Measurements from ENCODE around the gene POFUT1. TPM values are rescaled to one million over a fixed set of nuclear protein-coding genes. Genes with fewer than 3 reads are reported as not detected.
"Not testable (repeated sequence)": the region's sequence is repeated elsewhere in the genome, so short reads cannot be mapped to it uniquely, and the experiment has no call there.

The POFUT1 gene
- total RNA-seq, 4 donors from 2014 or later, result 13.8 to 96.1 (median 49.6) TPM

DNA sequence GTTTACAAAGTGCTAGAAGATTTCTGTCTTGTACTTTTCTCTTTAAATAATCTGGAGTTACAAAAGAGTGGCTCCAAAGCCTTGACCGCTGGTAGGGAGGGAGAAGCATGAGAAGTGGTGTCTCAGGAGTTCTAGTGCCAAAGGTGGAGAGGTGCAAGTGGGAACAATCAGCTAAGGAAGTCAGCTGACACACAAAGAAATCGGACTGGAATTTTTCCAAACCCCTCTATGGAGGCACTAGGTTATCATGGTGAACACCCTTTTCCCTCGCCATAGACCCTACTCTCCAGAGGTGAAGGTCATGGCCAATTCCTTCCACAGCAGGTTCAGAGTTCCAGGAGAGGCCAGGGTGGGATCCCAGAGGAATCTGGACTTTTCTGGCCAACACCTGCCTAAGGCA lies 15.0 kb upstream of the POFUT1 start:
- H3K4me3 ChIP-seq, result no peak overlapping the region
- DNase-seq, result no peak
- intact Hi-C loops (cut with DNase I; ENCODE audit: low total_unique reads) (no loop called here), in situ Hi-C loops (cut with MboI; ENCODE audit: low pct_ligation_motif_present in 1 of 4, low pct_unique_long_range_greater_than_20kb in 1 of 4, low sequenced_read_pairs in 3 of 4) (no loop called here)
- H3K27ac ChIP-seq, result no peak overlapping the region
- no peaks in the 10 kb centered on the region for H3K27me3 ChIP-seq
- peaks cover 10 to 13% (median 12%) of the 10 kb centered on the region in 4 donors for H3K4me1 ChIP-seq
- peaks cover 0 to 18% (median 7%) of the 10 kb centered on the region in 4 donors for H3K36me3 ChIP-seq
- TF ChIP-seq POLR2AphosphoS5 (IDR thresholded peaks at IDR 0.05), result no peak
- TF ChIP-seq EP300 (IDR thresholded peaks at IDR 0.05; ENCODE audit: low read depth), result no peak
- TF ChIP-seq, protein P1, sequence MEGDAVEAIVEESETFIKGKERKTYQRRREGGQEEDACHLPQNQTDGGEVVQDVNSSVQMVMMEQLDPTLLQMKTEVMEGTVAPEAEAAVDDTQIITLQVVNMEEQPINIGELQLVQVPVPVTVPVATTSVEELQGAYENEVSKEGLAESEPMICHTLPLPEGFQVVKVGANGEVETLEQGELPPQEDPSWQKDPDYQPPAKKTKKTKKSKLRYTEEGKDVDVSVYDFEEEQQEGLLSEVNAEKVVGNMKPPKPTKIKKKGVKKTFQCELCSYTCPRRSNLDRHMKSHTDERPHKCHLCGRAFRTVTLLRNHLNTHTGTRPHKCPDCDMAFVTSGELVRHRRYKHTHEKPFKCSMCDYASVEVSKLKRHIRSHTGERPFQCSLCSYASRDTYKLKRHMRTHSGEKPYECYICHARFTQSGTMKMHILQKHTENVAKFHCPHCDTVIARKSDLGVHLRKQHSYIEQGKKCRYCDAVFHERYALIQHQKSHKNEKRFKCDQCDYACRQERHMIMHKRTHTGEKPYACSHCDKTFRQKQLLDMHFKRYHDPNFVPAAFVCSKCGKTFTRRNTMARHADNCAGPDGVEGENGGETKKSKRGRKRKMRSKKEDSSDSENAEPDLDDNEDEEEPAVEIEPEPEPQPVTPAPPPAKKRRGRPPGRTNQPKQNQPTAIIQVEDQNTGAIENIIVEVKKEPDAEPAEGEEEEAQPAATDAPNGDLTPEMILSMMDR (IDR thresholded peaks at IDR 0.05), result no peak
- no peak for TF ChIP-seq POLR2A (IDR thresholded peaks at IDR 0.05)
- 68 to 70% methylated on average over 3 of the region's 3 CpGs for WGBS, 2 donors (ENCODE audit: low coverage in 1 of 2)
- no peaks in the 10 kb centered on the region for H3K9me3 ChIP-seq

DNA sequence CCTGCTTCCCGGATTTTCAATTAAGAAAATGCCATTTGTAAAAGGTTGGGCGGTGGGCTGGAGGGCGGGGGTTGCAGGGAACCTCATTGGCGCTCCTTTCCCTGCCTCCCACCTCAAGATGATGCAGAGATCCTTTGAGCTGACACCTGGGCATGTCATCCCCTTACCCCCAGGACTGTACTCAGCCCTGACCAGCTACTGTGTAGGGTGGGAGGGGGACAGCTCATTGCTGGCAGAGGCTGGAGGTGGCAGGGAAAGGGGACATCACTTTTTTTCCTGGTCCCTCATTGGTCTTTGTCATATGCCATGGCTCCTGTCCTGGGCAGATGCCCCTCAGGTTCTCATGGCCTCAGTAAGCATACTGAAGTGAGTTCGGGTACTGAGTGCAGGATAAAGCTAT lies 14.3 kb upstream of the POFUT1 start:
- DNase-seq; H3K4me3 ChIP-seq; intact Hi-C loops (cut with DNase I; ENCODE audit: low total_unique reads); H3K9me3 ChIP-seq; in situ Hi-C loops (cut with MboI; ENCODE audit: low pct_ligation_motif_present in 1 of 4, low pct_unique_long_range_greater_than_20kb in 1 of 4, low sequenced_read_pairs in 3 of 4); H3K27ac ChIP-seq; H3K27me3 ChIP-seq: not testable (repeated sequence)
- 71 to 89% methylated on average over 3 to 5 of the region's 5 CpGs for WGBS, 2 donors (ENCODE audit: low coverage in 1 of 2)
- Histone ChIP-seq H3K36me3 (peaks cover 0 to 23% (median 9%) of the 10 kb centered on the region in 4 donors), H3K4me1 (peaks cover 10 to 15% (median 12%) of the 10 kb centered on the region in 4 donors)

DNA sequence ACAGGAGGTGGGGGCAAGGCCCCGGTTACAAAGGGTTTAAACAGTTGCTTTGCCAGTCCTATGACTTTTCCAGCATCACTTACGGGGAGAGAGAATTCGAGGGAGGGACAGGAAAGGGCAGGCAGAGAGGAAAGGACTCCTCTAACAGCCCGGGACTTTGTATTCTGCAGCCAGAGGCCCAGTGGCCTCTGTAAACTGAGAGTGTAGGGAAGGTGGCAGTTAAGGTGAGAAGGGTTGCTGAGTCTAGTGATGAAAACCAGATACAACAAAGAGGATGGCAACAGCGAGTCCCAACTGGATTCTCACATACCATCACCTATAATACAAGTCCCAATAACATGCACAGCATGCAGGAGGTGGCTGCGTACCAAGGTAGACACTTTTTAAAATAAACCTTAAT lies 13.7 kb upstream of the POFUT1 start:
- WGBS, 2 donors (ENCODE audit: low coverage in 1 of 2), result 74 to 79% methylated on average over 3 to 6 of the region's 6 CpGs
- Histone ChIP-seq H3K27me3 (no peaks in the 10 kb centered on the region), H3K27ac (no peak overlapping the region), H3K4me3 (no peak overlapping the region), H3K36me3 (peaks cover 0 to 29% (median 9%) of the 10 kb centered on the region in 4 donors), H3K4me1 (peaks cover 4 to 15% (median 12%) of the 10 kb centered on the region in 4 donors), H3K9me3 (no peaks in the 10 kb centered on the region)
- intact Hi-C loops (cut with DNase I; ENCODE audit: low total_unique reads), result no loop called here
- no peak for TF ChIP-seq EP300 (IDR thresholded peaks at IDR 0.05; ENCODE audit: low read depth)
- TF ChIP-seq POLR2A (IDR thresholded peaks at IDR 0.05), result no peak
- TF ChIP-seq POLR2AphosphoS5 (IDR thresholded peaks at IDR 0.05), result no peak
- TF ChIP-seq, protein P1 (IDR thresholded peaks at IDR 0.05), result no peak
- DNase-seq, result no peak
- in situ Hi-C loops (cut with MboI; ENCODE audit: low pct_ligation_motif_present in 1 of 4, low pct_unique_long_range_greater_than_20kb in 1 of 4, low sequenced_read_pairs in 3 of 4), result no loop called here

- intact Hi-C loops (cut with DNase I; ENCODE audit: low total_unique reads) (no loop called here), in situ Hi-C loops (cut with MboI; ENCODE audit: low pct_ligation_motif_present in 1 of 4, low pct_unique_long_range_greater_than_20kb in 1 of 4, low sequenced_read_pairs in 3 of 4) (no loop called here)
- Histone ChIP-seq H3K4me3 (no peak overlapping the region), H3K27me3 (no peaks in the 10 kb centered on the region), H3K4me1 (peaks cover 0 to 10% (median 6%) of the 10 kb centered on the region in 4 donors), H3K36me3 (peaks cover 0 to 31% (median 15%) of the 10 kb centered on the region in 4 donors), H3K27ac (no peak overlapping the region), H3K9me3 (no peaks in the 10 kb centered on the region)
- TF ChIP-seq POLR2A (IDR thresholded peaks at IDR 0.05) (no peak), EP300 (IDR thresholded peaks at IDR 0.05; ENCODE audit: low read depth) (no peak), POLR2AphosphoS5 (IDR thresholded peaks at IDR 0.05) (no peak)
- TF ChIP-seq, protein P1 (IDR thresholded peaks at IDR 0.05), result no peak
- no peak for DNase-seq
- WGBS, 2 donors (ENCODE audit: low coverage in 1 of 2), result 61 to 83% methylated on average over 1 to 7 of the region's 7 CpGs
Measured at GRCh38 chr20:32195581-32195980, 12.1 kb upstream of the POFUT1 start.

GRCh38 chr20:32196613-32197012 lies 11.1 kb upstream of the POFUT1 start:
- H3K9me3 ChIP-seq; H3K4me1 ChIP-seq; H3K27ac ChIP-seq; H3K27me3 ChIP-seq; in situ Hi-C loops (cut with MboI; ENCODE audit: low pct_ligation_motif_present in 1 of 4, low pct_unique_long_range_greater_than_20kb in 1 of 4, low sequenced_read_pairs in 3 of 4); intact Hi-C loops (cut with DNase I; ENCODE audit: low total_unique reads); DNase-seq; H3K4me3 ChIP-seq: not testable (repeated sequence)
- H3K36me3 ChIP-seq, result peaks cover 0 to 38% (median 19%) of the 10 kb centered on the region in 4 donors
- WGBS, 2 donors (ENCODE audit: low coverage in 1 of 2), result 92% methylated on average over 11 of the region's 11 CpGs; no CpG with 5 or more reads in 1 of the 2 donors

DNA sequence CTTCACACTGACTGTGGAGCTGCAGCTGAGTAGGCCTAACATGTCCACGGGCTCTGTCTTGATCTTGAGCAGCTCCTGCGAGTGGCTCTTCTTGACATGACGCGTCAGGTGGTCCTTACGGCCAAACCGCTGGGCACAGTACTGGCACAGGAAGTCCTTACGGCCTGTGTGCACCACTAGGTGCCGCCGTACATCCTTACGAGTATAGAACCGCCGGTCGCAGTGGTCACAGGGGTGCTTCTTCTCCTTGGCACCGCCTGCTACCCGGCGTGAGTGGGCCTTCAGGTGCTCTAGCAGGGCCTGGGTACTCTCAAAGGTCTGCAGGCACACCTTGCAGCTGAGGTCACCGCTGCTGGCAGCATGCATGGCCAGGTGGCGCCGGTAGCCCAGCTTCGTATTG lies 10.5 kb upstream of the POFUT1 start:
- H3K27me3 ChIP-seq; H3K27ac ChIP-seq; DNase-seq; H3K9me3 ChIP-seq; H3K4me3 ChIP-seq; intact Hi-C loops (cut with DNase I; ENCODE audit: low total_unique reads); in situ Hi-C loops (cut with MboI; ENCODE audit: low pct_ligation_motif_present in 1 of 4, low pct_unique_long_range_greater_than_20kb in 1 of 4, low sequenced_read_pairs in 3 of 4); H3K4me1 ChIP-seq: not testable (repeated sequence)
- H3K36me3 ChIP-seq, result peaks cover 0 to 41% (median 19%) of the 10 kb centered on the region in 4 donors
- 92% methylated on average over 20 of the region's 20 CpGs; no CpG with 5 or more reads in 1 of the 2 donors for WGBS, 2 donors (ENCODE audit: low coverage in 1 of 2)

Data from transverse colon (tissue), 4 donors.